H1 (cell line): ENCODE results near the gene MYBPC1. TPM values are rescaled to one million over a fixed set of nuclear protein-coding genes. Genes with fewer than 3 reads are reported as not detected.

Experiments used
- CTCF ChIA-PET: fragments of 300-600 bp; sonication (Branson Sonifier 250); formaldehyde crosslinking; loops from one replicate; lab custom pipeline; 2021; ENCODE audit not compliant: partially characterized antibody; lab: Charles Lee
- POLR2A ChIA-PET: fragments of 300-600 bp; sonication (Branson Sonifier 250); formaldehyde crosslinking; loops from one replicate; lab custom pipeline; 2021; ENCODE audit warnings: inconsistent platforms; ENCODE audit not compliant: partially characterized antibody; lab: Charles Lee
- DNase-seq, 2 experiments: peaks; one replicate each; pipeline versions ENCODE4 v3.0.0 to v3.0.0-alpha.2; 2010 to 2022; ENCODE audit warnings: low spot score in 2 of 2, low read depth in 1 of 2, mixed read lengths in 1 of 2
- FAIRE-seq: peaks from 2 replicates; lab custom pipeline; 2011; peaks lifted over from hg19 to GRCh38; lab: Jason Lieb, UNC
- H2AFZ ChIP-seq: 2 replicates; pipeline ENCODE4 v1.8.1; 2012; ENCODE audit warnings: low read length, inconsistent platforms
- H2AK5ac ChIP-seq: 2 replicates; pipeline ENCODE4 v1.6.1; 2013; ENCODE audit warnings: low read depth, low read length
- H2BK120ac ChIP-seq: replicated peaks from 2 replicates; pipeline ENCODE3; 2013; ENCODE audit warnings: low read depth, low read length, inconsistent platforms
- H2BK12ac ChIP-seq: 2 replicates; pipeline ENCODE4 v1.6.1; 2013; ENCODE audit warnings: low read depth, low read length
- H2BK15ac ChIP-seq: 2 replicates; pipeline ENCODE4 v1.6.1; 2013; ENCODE audit warnings: low read length
- H2BK20ac ChIP-seq: 2 replicates; pipeline ENCODE4 v1.6.1; 2013; ENCODE audit warnings: low read length
- H2BK5ac ChIP-seq: 2 replicates; pipeline ENCODE4 v1.6.1; 2013; ENCODE audit warnings: low read depth, low read length
- H3K14ac ChIP-seq: 2 replicates; pipeline ENCODE4 v1.6.1; 2013; ENCODE audit warnings: inconsistent platforms; ENCODE audit not compliant: insufficient read length
- H3K18ac ChIP-seq: 2 replicates; pipeline ENCODE4 v1.6.1; 2013; ENCODE audit warnings: low read length; ENCODE audit errors: extremely low read depth
- H3K23ac ChIP-seq: 2 replicates; pipeline ENCODE4 v1.6.1; 2013; ENCODE audit warnings: inconsistent platforms; ENCODE audit not compliant: insufficient read length
- H3K23me2 ChIP-seq: 2 replicates; pipeline ENCODE4 v1.6.1; 2013; ENCODE audit warnings: low read depth, low read length
- H3K27ac ChIP-seq: 2 replicates; pipeline ENCODE4 v1.6.1; 2011; ENCODE audit warnings: low read depth, low read length, inconsistent platforms
- H3K27me3 ChIP-seq, 4 experiments: replicated peaks in 1 of 4; 1 replicate in 1 of 4; 2 replicates in 3 of 4; pipeline versions ENCODE4 v1.6.1 to v1.8.1; 2011 to 2013; ENCODE audit warnings: low read length in 3 of 4, mild to moderate bottlenecking in 3 of 4, inconsistent platforms in 2 of 4, mixed read lengths in 2 of 4, moderate library complexity in 1 of 4; ENCODE audit not compliant: control insufficient read depth in 3 of 4, insufficient read depth in 3 of 4; ENCODE audit errors: extremely low read depth in 1 of 4
- H3K36me3 ChIP-seq, 4 experiments: 2 replicates each; pipeline versions ENCODE4 v1.6.1 to v1.8.1; 2011 to 2013; ENCODE audit warnings: mild to moderate bottlenecking in 4 of 4, low read length in 3 of 4, moderate library complexity in 2 of 4, control low read depth in 1 of 4, inconsistent platforms in 1 of 4; ENCODE audit not compliant: insufficient read depth in 4 of 4, control insufficient read depth in 2 of 4
- H3K4ac ChIP-seq: replicated peaks from 2 replicates; pipeline ENCODE3; 2013; ENCODE audit warnings: low read length, low read depth, mixed read lengths, inconsistent platforms; ENCODE audit not compliant: insufficient read length
- H3K4me1 ChIP-seq, 4 experiments: replicated peaks in 1 of 4; 1 replicate in 1 of 4; 2 replicates in 3 of 4; pipeline versions ENCODE4 v1.6.1 to v1.8.1; 2011 to 2013; ENCODE audit warnings: low read length in 3 of 4, inconsistent platforms in 2 of 4, mixed read lengths in 1 of 4; ENCODE audit not compliant: insufficient read depth in 4 of 4, control insufficient read depth in 3 of 4
- H3K4me2 ChIP-seq, 2 experiments: 2 replicates each; pipeline versions ENCODE4 v1.6.1 to v1.8.1; 2011 to 2013; ENCODE audit warnings: low read depth in 2 of 2, low read length in 2 of 2, control low read depth in 1 of 2, inconsistent platforms in 1 of 2, mild to moderate bottlenecking in 1 of 2; ENCODE audit not compliant: insufficient read depth in 1 of 2
- H3K4me3 ChIP-seq, 4 experiments: fragments of 200-600, 300-600 bp in 1 of 4; sonication (generic), shearing (Covaris generic), sonication (Bioruptor Twin) in 1 of 4; 2 replicates each; pipeline versions ENCODE4 v1.5.1 to v1.8.1; 2011 to 2016; ENCODE audit warnings: low read length in 4 of 4, low read depth in 3 of 4, control low read depth in 2 of 4, inconsistent platforms in 2 of 4, mild to moderate bottlenecking in 2 of 4, mixed read lengths in 1 of 4, moderate library complexity in 1 of 4; ENCODE audit not compliant: insufficient read depth in 2 of 4; ENCODE audit errors: extremely low read depth in 1 of 4
- H3K56ac ChIP-seq: replicated peaks from 2 replicates; pipeline ENCODE3; 2013; ENCODE audit warnings: low read depth, mild to moderate bottlenecking, mixed read lengths, low read length, inconsistent platforms; ENCODE audit not compliant: insufficient read length
- H3K79me1 ChIP-seq: 2 replicates; pipeline ENCODE4 v1.6.1; 2013; ENCODE audit warnings: low read depth, low read length, control low read depth
- H3K79me2 ChIP-seq, 2 experiments: 2 replicates each; pipeline versions ENCODE4 v1.6.1 to v1.8.1; 2012 to 2013; ENCODE audit warnings: low read length in 2 of 2, mild to moderate bottlenecking in 2 of 2, inconsistent platforms in 1 of 2; ENCODE audit not compliant: insufficient read depth in 2 of 2, control insufficient read depth in 1 of 2
- H3K9ac ChIP-seq, 4 experiments: replicated peaks in 1 of 4; 1 replicate in 1 of 4; 2 replicates in 3 of 4; pipeline versions ENCODE4 v1.6.1 to v1.8.1; 2011 to 2013; ENCODE audit warnings: low read depth in 3 of 4, low read length in 3 of 4, control low read depth in 2 of 4, mild to moderate bottlenecking in 2 of 4, moderate library complexity in 2 of 4, inconsistent platforms in 1 of 4; ENCODE audit errors: extremely low read depth in 1 of 4
- H3K9me3 ChIP-seq, 2 experiments: 2 replicates each; pipeline versions ENCODE4 v1.6.1 to v1.8.1; 2012 to 2013; ENCODE audit warnings: mild to moderate bottlenecking in 2 of 2, moderate library complexity in 2 of 2, control low read depth in 1 of 2, inconsistent platforms in 1 of 2, low read depth in 1 of 2, low read length in 1 of 2, mixed read lengths in 1 of 2; ENCODE audit not compliant: insufficient read depth in 2 of 2
- H4K20me1 ChIP-seq, 2 experiments: replicated peaks in 1 of 2; 2 replicates each; pipeline versions ENCODE3 to v1.8.1; 2011 to 2013; ENCODE audit warnings: inconsistent platforms in 2 of 2, low read length in 2 of 2, mild to moderate bottlenecking in 1 of 2; ENCODE audit not compliant: insufficient read depth in 2 of 2, control insufficient read depth in 1 of 2
- H4K5ac ChIP-seq: 2 replicates; pipeline ENCODE4 v1.6.1; 2013; ENCODE audit warnings: low read length, low read depth, mixed read lengths, inconsistent platforms; ENCODE audit not compliant: insufficient read length
- H4K8ac ChIP-seq: 2 replicates; pipeline ENCODE4 v1.8.0; 2013; ENCODE audit warnings: mild to moderate bottlenecking, moderate library complexity, low read length, inconsistent platforms; ENCODE audit not compliant: insufficient read depth; ENCODE audit errors: extremely low read depth
- H4K91ac ChIP-seq: replicated peaks from 2 replicates; pipeline ENCODE3; 2013; ENCODE audit warnings: low read length, mixed read lengths, inconsistent platforms; ENCODE audit not compliant: insufficient read length
- CREB1 ChIP-seq: IDR thresholded peaks from 2 replicates; pipeline ENCODE4 v1.6.1; 2012; ENCODE audit warnings: inconsistent platforms
- CTBP2 ChIP-seq: IDR thresholded peaks from 2 replicates; pipeline ENCODE4 v1.7.0; 2011; ENCODE audit warnings: borderline replicate concordance, mild to moderate bottlenecking, moderate library complexity, mixed read lengths, low read length; ENCODE audit not compliant: insufficient read depth, insufficient read length
- GTF2F1 ChIP-seq: IDR thresholded peaks from 2 replicates; pipeline ENCODE4 v1.6.1; 2012; ENCODE audit warnings: low read depth, low read length, improper control_type of control experiment, borderline replicate concordance
- PHF8 ChIP-seq: fragments of 200-600 bp; sonication (generic); conservative IDR thresholded peaks from 2 replicates; pipeline ENCODE4 v1.7.1; 2012; ENCODE audit warnings: low read depth, mild to moderate bottlenecking, inconsistent platforms, low read length, moderate library complexity
- POLR2A ChIP-seq, 2 experiments: IDR thresholded peaks; 1 replicate in 1 of 2; 2 replicates in 1 of 2; pipeline ENCODE4 v1.6.1; 2011; ENCODE audit warnings: low read depth in 2 of 2, low read length in 2 of 2, mild to moderate bottlenecking in 2 of 2; ENCODE audit errors: control extremely low read depth in 1 of 2
- RAD21 ChIP-seq, 2 experiments: IDR thresholded peaks in 1 of 2; conservative IDR thresholded peaks in 1 of 2; 2 replicates each; pipeline ENCODE4 v1.6.1; 2011; ENCODE audit warnings: low read depth in 2 of 2, low read length in 2 of 2, improper control_type of control experiment in 1 of 2, inconsistent platforms in 1 of 2, mild to moderate bottlenecking in 1 of 2, moderate library complexity in 1 of 2
- SAP30 ChIP-seq: fragments of 300-600 bp; sonication (generic); IDR thresholded peaks from 2 replicates; pipeline ENCODE4 v1.7.1; 2012; ENCODE audit warnings: low read length, moderate library complexity, mild to moderate bottlenecking, inconsistent platforms; ENCODE audit not compliant: insufficient read depth, insufficient replicate concordance
- TAF7 ChIP-seq: optimal IDR thresholded peaks from 2 replicates; pipeline ENCODE3; 2011; ENCODE audit warnings: low read depth, mild to moderate bottlenecking, inconsistent platforms, low read length, moderate library complexity, borderline replicate concordance
- TBP ChIP-seq: IDR thresholded peaks from 2 replicates; pipeline ENCODE4 v1.6.1; 2011; ENCODE audit warnings: low read depth, low read length, improper control_type of control experiment
- YY1 ChIP-seq: IDR thresholded peaks from 2 replicates; pipeline ENCODE4 v1.6.1; 2011; ENCODE audit warnings: low read depth, mild to moderate bottlenecking, low read length
- WGBS, 2 experiments: shearing (Covaris generic) in 1 of 2; methylation state at CpG; one replicate each; pipeline versions ENCODE4 v1.1.6 to v1.1.7; 2013 to 2015; ENCODE audit warnings: low lambda C conversion rate in 2 of 2, mixed read lengths in 2 of 2, inconsistent platforms in 1 of 2, low coverage in 1 of 2, missing lambda C conversion rate in 1 of 2; ENCODE audit not compliant: insufficient replicate concordance in 2 of 2, insufficient coverage in 1 of 2, insufficient read length in 1 of 2; ENCODE audit errors: extremely low coverage in 1 of 2, missing lambda C conversion rate in 1 of 2; 5-methylcytosine and 5-hydroxymethylcytosine counted together
- polyA plus RNA-seq, 7 experiments: library from polyadenylated mRNA; depleted of rRNA in 3 of 7; stranded (reverse) in 5 of 7; unstranded in 2 of 7; fragments of >200 nt in 5 of 7; fragments of 200-250 nt in 2 of 7; gene quantifications; 1 replicate in 5 of 7; 2 replicates in 1 of 7; 4 replicates in 1 of 7; pipeline versions ENCODE4 v1.2.1 to v1.2.3, GENCODE V29; 2011 to 2013; ENCODE audit warnings: missing spikeins in 2 of 7, mixed read lengths in 2 of 7
- total RNA-seq: library from RNA; stranded (reverse); fragmentation: NEBNext Ultra II Directional; extraction: Animal tissue kit (Norgen Biotek cat#: 25700); gene quantifications from 2 replicates; pipeline ENCODE4 v1.2.1, GENCODE V29; 2021

The MYBPC1 gene
- total and polyA plus RNA-seq, 2 of the 8 experiments (the other 6 are each of a cell fraction or from before 2014, with no cell fraction given): not detected

DNA sequence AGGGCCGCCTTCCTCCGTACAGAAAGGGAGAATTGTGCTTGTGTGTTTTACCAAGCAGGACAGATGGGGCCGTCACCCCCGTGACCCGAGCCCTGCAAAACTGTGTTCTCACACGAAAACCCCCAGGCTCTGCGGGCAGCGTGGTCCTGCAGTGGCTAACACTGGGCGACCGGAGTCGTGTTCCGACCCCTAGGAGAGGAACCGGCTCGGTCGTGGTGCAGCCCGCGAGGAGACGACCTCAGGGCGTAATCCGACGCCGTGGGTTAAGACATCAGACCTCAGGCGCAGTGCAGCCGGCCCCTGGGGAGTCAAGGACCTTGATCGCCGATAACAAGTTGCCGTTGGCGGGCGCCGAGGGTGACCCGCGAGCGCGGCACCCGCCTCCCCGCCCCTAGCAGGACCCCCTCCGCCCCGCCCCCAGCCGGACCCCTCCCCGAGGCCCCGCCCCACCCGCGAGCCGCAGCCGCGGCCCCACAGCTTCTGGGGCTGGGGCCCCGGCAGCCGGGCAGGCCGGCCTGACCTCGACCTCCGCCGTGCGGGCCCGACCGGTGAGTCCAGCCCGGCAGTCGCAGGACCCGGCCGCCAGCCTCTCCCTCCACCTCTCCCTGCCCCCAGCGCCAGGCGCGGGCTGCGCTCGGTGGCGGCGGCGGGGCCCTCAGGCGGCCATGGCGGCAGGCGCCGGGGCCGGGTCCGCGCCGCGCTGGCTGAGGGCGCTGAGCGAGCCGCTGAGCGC lies 102.6 kb downstream of the MYBPC1 start, which contains the start of gene CHPT1:
CHPT1 (plus strand) TSS at position 444 of the 733 bp plus-strand sequence; CDS start at position 666, 222 bp downstream.
- Histone ChIP-seq H3K4me2 (peak within 1 kb of the TSS; percentile 86 to 89), H3K18ac (peak within 1 kb of the TSS; percentile 62; the same call in 1 of the 2 replicates), H2BK5ac (peak within 1 kb of the TSS; percentile 67), H4K5ac (peak within 1 kb of the TSS; percentile 32), H2BK15ac (peak within 1 kb of the TSS; percentile 36; the same call in 1 of the 2 replicates), H4K91ac (peak within 1 kb of the TSS; percentile 26), H3K14ac (no peak within 1 kb of the TSS), H3K4me1 (peaks cover 0 to 4% (median 3%) of the 10 kb centered on the region in 4 experiments; a peak in 3 of 7 replicates), H3K4ac (peak within 1 kb of the TSS; percentile 61), H3K27me3 (peaks cover 2 to 18% (median 12%) of the 10 kb centered on the region in 4 experiments), H4K20me1 (no peaks in the 10 kb centered on the region), H2BK120ac (no peak within 1 kb of the TSS), H3K4me3 (peak within 1 kb of the TSS; percentile 62 to 87 (median 66)), H4K8ac (peak within 1 kb of the TSS; percentile 97), H2AFZ (peak within 1 kb of the TSS; percentile 93), H3K36me3 (no peaks in the 10 kb centered on the region), H2AK5ac (no peak within 1 kb of the TSS), H3K56ac (no peak within 1 kb of the TSS), H3K23ac (no peak within 1 kb of the TSS), H3K79me2 (0 out of 4 replicates have a peak, but pooled peaks cover 0 to 6% of the 10 kb centered on the region in 2 experiments), H3K27ac (no peak within 1 kb of the TSS), H3K9ac (peak within 1 kb of the TSS; percentile 55 to 88 (median 82); a peak in 6 of 7 replicates), H3K79me1 (no peaks in the 10 kb centered on the region), H3K9me3 (no peaks in the 10 kb centered on the region), H2BK12ac (peak within 1 kb of the TSS; percentile 78; the same call in 1 of the 2 replicates), H2BK20ac (0 out of 2 replicates have a peak within 1 kb of the TSS, but pooled peaks have one; percentile 38), H3K23me2 (peaks cover 11% of the 10 kb centered on the region; the same call in 1 of the 2 replicates)
- ChIA-PET POLR2A (interaction anchor here (0.8 kb wide), 1 partner anchor 160 kb away, joined by 3 read pairs; no protein-coding TSS in a partner anchor), CTCF (interaction anchor here (0.6 kb wide), 1 partner anchor 141 kb away, joined by 3 read pairs; no protein-coding TSS in a partner anchor)
- FAIRE-seq (no peak), DNase-seq (peak; percentile 54 to 82)
- 3% methylated on average over 47 of the region's 80 CpGs; no CpG with 5 or more reads in 1 of the 2 experiments for WGBS, 2 experiments
- TF ChIP-seq SAP30 (no peak), RAD21 (IDR thresholded peaks at IDR 0.05 in 1 of 2, conservative IDR thresholded peaks at IDR 0.05 in 1 of 2; ENCODE audit: low read depth in 2 of 2, low read length in 2 of 2) (0 out of 4 replicates have a peak, but pooled peaks of 1 of the 2 experiments have one; percentile 6), POLR2A (IDR thresholded peaks at IDR 0.05; ENCODE audit: control extremely low read depth in 1 of 2, low read depth in 2 of 2, low read length in 2 of 2) (peak in 1 of 2 experiments; percentile 47; a peak in 1 of 3 replicates), CREB1 (0 out of 2 replicates have a peak, but pooled peaks have one; percentile 27), TBP (peak; percentile 7; the same call in 1 of the 2 replicates), PHF8 (peak; percentile 79), CTBP2 (no peak), TAF7 (peak; percentile 58), YY1 (peak; percentile 55; the same call in 1 of the 2 replicates), GTF2F1 (no peak)
